Measurements from ENCODE around the gene CRYBG1. TPM values are rescaled to one million over a fixed set of nuclear protein-coding genes. Genes with fewer than 3 reads are reported as not detected.

The CRYBG1 gene
- total RNA-seq, 4 donors from 2014 or later, result 27.4 to 42.1 (median 40.6) TPM

GRCh38 chr6:106553440-106553839 is 192.9 kb downstream of the CRYBG1 start:
- TF ChIP-seq, protein P1, sequence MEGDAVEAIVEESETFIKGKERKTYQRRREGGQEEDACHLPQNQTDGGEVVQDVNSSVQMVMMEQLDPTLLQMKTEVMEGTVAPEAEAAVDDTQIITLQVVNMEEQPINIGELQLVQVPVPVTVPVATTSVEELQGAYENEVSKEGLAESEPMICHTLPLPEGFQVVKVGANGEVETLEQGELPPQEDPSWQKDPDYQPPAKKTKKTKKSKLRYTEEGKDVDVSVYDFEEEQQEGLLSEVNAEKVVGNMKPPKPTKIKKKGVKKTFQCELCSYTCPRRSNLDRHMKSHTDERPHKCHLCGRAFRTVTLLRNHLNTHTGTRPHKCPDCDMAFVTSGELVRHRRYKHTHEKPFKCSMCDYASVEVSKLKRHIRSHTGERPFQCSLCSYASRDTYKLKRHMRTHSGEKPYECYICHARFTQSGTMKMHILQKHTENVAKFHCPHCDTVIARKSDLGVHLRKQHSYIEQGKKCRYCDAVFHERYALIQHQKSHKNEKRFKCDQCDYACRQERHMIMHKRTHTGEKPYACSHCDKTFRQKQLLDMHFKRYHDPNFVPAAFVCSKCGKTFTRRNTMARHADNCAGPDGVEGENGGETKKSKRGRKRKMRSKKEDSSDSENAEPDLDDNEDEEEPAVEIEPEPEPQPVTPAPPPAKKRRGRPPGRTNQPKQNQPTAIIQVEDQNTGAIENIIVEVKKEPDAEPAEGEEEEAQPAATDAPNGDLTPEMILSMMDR (IDR thresholded peaks at IDR 0.05; ENCODE audit: low read depth), result no peak

GRCh38 chr6:106555767-106556166 is 195.2 kb downstream of the CRYBG1 start:
- TF ChIP-seq, protein P1 (IDR thresholded peaks at IDR 0.05; ENCODE audit: low read depth), result no peak

GRCh38 chr6:106556368-106556960 is 195.9 kb downstream of the CRYBG1 start:
- TF ChIP-seq, protein P1 (IDR thresholded peaks at IDR 0.05; ENCODE audit: low read depth), result no peak

- TF ChIP-seq, protein P1 (IDR thresholded peaks at IDR 0.05; ENCODE audit: low read depth), result no peak
Observed at GRCh38 chr6:106557837-106558236, 197.3 kb downstream of the CRYBG1 start.

GRCh38 chr6:106558364-106558763 is 197.8 kb downstream of the CRYBG1 start:
- TF ChIP-seq, protein P1 (IDR thresholded peaks at IDR 0.05; ENCODE audit: low read depth), result no peak

- TF ChIP-seq, protein P1 (IDR thresholded peaks at IDR 0.05; ENCODE audit: low read depth), result no peak
Observed at GRCh38 chr6:106560996-106561685, 200.6 kb downstream of the CRYBG1 start.

DNA sequence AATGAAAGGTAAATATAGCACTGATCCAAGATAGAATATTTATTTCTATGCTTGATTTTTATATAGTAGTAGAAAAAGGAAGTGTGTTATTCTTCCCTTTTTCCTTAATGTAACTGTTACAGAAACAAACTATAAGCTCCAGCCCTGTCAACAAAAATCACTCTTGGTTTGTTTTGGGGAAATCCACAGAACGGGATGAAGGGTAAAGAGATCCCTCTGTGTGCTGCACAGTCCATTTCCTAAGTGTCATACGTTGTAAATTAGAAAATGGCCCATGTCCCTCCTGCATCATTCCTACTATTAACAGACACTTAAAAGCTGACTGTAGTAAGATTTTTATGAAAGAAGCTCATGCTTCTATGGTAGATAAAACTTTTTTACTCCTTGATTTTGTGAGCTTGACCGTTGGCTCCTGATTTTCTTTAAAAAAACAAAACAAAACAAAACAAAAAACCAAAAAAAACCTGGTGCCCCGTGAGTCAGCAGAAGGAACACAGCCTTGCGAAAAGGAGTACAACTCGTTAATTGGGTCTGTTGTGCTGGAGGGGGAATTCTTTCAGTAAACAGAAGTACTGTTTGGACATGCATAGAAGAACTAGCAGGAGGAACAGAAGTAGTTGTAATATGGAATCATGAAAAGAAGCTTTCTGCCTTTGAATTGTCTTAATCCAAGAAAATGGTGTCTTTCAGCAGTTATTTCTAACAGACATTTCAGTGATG is 201.3 kb downstream of the CRYBG1 start:
- TF ChIP-seq, protein P1 (IDR thresholded peaks at IDR 0.05; ENCODE audit: low read depth), result no peak
